Bronchial epithelial cell (primary cell): Measurements from ENCODE around the gene TTC39C. TPM values are rescaled to one million over a fixed set of nuclear protein-coding genes. Genes with fewer than 3 reads are reported as not detected.
A peak's percentile ranks its signal among the peaks of the same experiment; 100 is the strongest.

ENCODE experiments used
- DNase-seq: peaks from one replicate; pipeline ENCODE4 v3.0.0-alpha.2; 2010; ENCODE audit warnings: low read depth
- FAIRE-seq: peaks from 2 replicates; lab custom pipeline; 2011; peaks lifted over from hg19 to GRCh38; lab: Jason Lieb, UNC
- H3K27me3 ChIP-seq: 2 replicates; pipeline ENCODE4 v1.5.1; 2011; ENCODE audit warnings: low read length; ENCODE audit not compliant: control insufficient read depth, insufficient read depth
- H3K36me3 ChIP-seq: 2 replicates; pipeline ENCODE4 v1.5.1; 2011; ENCODE audit warnings: low read length; ENCODE audit not compliant: control insufficient read depth, insufficient read depth
- H3K4me3 ChIP-seq: 2 replicates; pipeline ENCODE4 v1.5.1; 2011; ENCODE audit warnings: mild to moderate bottlenecking, low read depth, low read length, control low read depth
- total RNA-seq: library from RNA; depleted of rRNA; stranded (reverse); fragments of >200 nt; gene quantifications from 2 replicates; pipeline ENCODE4 v1.2.1, GENCODE V29; 2014
- TF ChIP-seq, protein P1 (sequence below): IDR thresholded peaks from 2 replicates; pipeline ENCODE4 v1.5.1; 2011; ENCODE audit warnings: mild to moderate bottlenecking, moderate library complexity, low read length, control low read depth, inconsistent platforms; ENCODE audit not compliant: insufficient read depth, severe bottlenecking

The TTC39C gene
- total RNA-seq, 1 donor from 2014 or later, result 15.3 TPM

DNA sequence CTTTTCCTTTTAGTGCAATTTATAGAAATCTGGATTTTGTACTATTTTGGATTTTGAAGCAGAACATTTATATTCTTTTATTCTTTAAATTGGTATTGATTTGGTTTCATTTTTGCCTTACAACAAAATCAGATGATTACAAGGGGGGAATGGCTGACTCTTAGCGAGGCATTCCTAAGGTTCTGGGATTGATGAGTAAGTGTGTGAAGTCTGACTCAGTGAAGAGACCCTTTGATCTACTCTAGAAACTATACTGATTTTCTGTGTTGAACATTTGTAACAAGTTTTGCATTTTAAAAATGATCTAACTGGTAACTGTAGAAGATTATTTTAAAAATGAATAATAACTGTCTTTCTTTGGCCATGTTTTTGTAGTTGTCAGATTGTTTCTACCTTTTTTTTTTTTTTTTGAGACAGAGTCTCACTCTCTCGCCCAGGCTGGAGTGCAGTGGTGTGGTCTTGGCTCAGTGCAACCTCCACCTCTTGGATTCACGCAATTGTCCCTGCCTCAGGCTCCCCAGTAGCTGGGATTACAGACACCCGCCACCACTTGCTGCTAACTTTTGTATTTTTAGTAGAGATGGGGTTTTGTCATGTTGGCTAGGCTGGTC, 48.7 kb downstream of the TTC39C start:
- no peaks in the 10 kb centered on the region for H3K27me3 ChIP-seq
- peaks cover 4% of the 10 kb centered on the region for H3K36me3 ChIP-seq
- TF ChIP-seq, protein P1, sequence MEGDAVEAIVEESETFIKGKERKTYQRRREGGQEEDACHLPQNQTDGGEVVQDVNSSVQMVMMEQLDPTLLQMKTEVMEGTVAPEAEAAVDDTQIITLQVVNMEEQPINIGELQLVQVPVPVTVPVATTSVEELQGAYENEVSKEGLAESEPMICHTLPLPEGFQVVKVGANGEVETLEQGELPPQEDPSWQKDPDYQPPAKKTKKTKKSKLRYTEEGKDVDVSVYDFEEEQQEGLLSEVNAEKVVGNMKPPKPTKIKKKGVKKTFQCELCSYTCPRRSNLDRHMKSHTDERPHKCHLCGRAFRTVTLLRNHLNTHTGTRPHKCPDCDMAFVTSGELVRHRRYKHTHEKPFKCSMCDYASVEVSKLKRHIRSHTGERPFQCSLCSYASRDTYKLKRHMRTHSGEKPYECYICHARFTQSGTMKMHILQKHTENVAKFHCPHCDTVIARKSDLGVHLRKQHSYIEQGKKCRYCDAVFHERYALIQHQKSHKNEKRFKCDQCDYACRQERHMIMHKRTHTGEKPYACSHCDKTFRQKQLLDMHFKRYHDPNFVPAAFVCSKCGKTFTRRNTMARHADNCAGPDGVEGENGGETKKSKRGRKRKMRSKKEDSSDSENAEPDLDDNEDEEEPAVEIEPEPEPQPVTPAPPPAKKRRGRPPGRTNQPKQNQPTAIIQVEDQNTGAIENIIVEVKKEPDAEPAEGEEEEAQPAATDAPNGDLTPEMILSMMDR, result no peak
- DNase-seq, result peak; percentile 77
- H3K4me3 ChIP-seq, result no peak overlapping the region
- no peak for FAIRE-seq

DNA sequence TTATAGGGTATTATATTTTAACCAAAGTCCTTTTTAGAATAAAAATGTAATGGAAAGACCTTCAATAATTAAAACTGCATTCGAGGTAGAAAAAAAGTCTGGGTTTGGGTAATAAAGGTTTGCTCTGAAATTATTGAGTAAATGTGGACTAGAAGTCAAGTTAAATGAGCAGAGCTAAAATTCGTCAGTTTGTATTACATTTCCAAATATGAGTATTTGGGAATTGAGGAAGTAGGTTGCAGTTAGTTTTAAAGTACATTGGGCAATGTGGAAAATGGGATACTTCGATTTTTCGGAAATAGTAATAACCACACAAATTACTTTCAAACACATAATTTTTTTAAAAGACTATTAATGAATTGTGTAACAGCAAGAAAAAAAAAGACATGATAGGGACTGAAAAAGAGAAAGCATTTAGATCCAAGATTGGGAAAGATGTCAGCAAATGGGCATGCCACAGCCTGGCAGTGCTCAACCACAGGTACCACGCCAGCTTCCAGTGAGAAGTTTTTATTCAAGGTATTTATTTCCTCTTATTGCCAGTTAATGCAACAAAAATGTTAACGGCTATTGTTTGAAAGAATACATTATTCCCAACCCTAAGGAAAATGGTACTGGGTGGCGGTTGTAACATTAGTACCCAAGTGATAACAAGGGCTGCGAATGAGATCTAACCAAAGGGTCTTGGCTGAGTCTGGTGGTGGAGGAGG, 50.0 kb downstream of the TTC39C start:
- H3K4me3 ChIP-seq, result no peak overlapping the region
- FAIRE-seq (no peak), DNase-seq (peak; percentile 93)
- TF ChIP-seq, protein P1, result no peak
- peaks cover 4% of the 10 kb centered on the region for H3K36me3 ChIP-seq
- no peaks in the 10 kb centered on the region for H3K27me3 ChIP-seq

DNA sequence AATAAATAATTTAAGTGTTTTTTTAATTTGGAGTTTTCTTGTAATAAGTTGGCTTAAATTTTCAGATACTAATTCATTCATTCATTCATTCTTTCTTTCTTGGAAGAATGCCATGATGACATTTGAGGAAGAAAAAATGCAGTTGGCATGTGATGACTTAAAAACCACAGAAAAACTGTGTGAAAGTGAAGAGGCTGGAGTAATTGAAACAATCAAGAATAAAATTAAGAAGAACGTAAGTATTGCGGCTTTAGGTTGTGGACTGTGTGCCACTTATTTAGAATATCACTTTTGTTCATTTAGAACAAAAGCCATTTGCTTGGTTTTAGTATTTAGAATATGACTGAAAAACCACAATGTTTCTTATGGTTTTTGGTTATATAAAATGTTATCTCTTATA, 51.4 kb downstream of the TTC39C start:
- FAIRE-seq, result no peak
- H3K27me3 ChIP-seq, result no peaks in the 10 kb centered on the region
- H3K4me3 ChIP-seq, result no peak overlapping the region
- H3K36me3 ChIP-seq, result peaks cover 4% of the 10 kb centered on the region
- DNase-seq, result no peak
- TF ChIP-seq, protein P1, result no peak

DNA sequence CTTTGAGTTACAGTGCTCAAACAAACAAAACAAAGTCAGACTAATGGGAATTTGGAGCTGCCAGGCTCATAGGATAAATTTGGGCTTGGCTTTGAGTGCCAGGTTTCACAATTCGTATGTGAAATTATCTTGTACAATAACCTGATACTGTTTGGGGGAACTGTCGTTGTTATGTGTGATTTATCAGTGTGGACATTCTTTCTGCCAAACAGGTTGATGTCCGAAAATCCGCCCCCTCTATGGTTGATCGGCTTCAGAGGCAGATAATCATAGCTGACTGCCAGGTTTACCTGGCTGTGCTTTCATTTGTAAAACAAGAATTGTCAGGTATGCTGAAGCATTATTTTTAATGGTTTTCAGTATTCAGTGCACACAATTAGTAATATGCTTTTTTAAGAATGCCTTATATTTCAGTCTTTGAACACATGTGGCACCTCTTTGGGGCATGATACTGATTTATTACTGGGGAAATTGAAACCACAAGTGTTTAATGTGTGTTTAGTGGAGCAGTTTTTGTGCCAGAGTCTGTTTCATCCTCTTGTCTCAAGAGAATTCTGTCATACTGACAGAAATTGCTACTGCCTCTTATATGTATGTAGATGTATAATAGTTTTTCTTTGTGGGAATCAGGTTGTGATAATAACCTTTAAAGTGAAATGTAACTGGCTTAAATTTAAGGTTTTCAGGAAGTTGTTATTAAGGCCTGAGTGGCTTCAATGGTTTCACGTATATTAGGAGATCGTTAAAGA, 54.6 kb downstream of the TTC39C start:
- Histone ChIP-seq H3K36me3 (peaks cover 4% of the 10 kb centered on the region), H3K27me3 (no peaks in the 10 kb centered on the region), H3K4me3 (no peak overlapping the region)
- TF ChIP-seq, protein P1, result no peak
- DNase-seq (no peak), FAIRE-seq (no peak)

DNA sequence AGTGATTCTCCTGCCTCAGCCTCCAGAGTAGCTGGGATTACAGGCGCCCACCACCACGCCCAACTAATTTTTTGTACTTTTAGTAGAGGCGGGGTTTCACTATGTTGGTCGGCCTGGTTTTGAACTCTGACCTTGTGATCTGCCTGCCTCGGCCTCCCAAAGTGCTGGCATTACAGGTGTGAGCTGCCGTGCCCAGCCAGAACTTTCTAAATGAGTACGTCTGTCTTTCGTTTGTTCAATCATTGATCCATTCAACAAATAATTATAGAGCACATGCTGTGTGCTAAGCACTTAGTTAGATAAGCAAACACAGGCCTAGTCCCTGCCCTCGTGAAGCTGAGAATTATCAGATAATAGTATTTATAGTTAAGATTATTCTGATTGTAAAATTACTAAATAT, 56.5 kb downstream of the TTC39C start:
- Histone ChIP-seq H3K4me3 (no peak overlapping the region), H3K27me3 (no peaks in the 10 kb centered on the region), H3K36me3 (peaks cover 4% of the 10 kb centered on the region)
- FAIRE-seq (no peak), DNase-seq (no peak)
- TF ChIP-seq, protein P1, result no peak
